Activated CD4-positive, alpha-beta T cell treated with anti-CD3 and anti-CD28 coated beads, Interleukin-2, Interleukin-6, amounts not matched to agents 100 ng/mL and 50 ng/mL, durations not matched to agents 16 hours and 8 hours (primary cell): Measurements from ENCODE around the gene CYTH1.
"Not testable (repeated sequence)": the region's sequence is repeated elsewhere in the genome, so short reads cannot be mapped to it uniquely, and the experiment has no call there.

Experiments used
- DNase-seq: peaks from one replicate; pipeline ENCODE4 v3.0.0-alpha.2; 2020

Gene CYTH1

GRCh38 chr17:78753316-78754250 lies 28.5 kb downstream of the CYTH1 start:
- DNase-seq: peak; percentile 58

- no peak for DNase-seq
These were observed 30.5 kb downstream of the CYTH1 start for GRCh38 chr17:78751447-78752161.

- not testable (repeated sequence) for DNase-seq
These were observed 31.1 kb downstream of the CYTH1 start for GRCh38 chr17:78751000-78751399.

GRCh38 chr17:78748730-78749317 lies 33.2 kb downstream of the CYTH1 start:
- peak; percentile 92 for DNase-seq

- DNase-seq: peak; percentile 88
These were observed 33.9 kb downstream of the CYTH1 start for GRCh38 chr17:78748048-78748729.

- no peak for DNase-seq
These were observed 34.6 kb downstream of the CYTH1 start for GRCh38 chr17:78747488-78747887.

- no peak for DNase-seq
These were observed 35.2 kb downstream of the CYTH1 start for GRCh38 chr17:78746949-78747269.

- DNase-seq: no peak
These were observed 35.7 kb downstream of the CYTH1 start for GRCh38 chr17:78746263-78746948.

GRCh38 chr17:78745407-78746088 lies 36.5 kb downstream of the CYTH1 start:
- peak; percentile 59 for DNase-seq

GRCh38 chr17:78742901-78743300 lies 39.2 kb downstream of the CYTH1 start:
- DNase-seq: no peak

GRCh38 chr17:78741644-78742284 lies 40.3 kb downstream of the CYTH1 start:
- no peak for DNase-seq

GRCh38 chr17:78739331-78739931 lies 42.6 kb downstream of the CYTH1 start:
- DNase-seq: no peak

- no peak for DNase-seq
These were observed 43.4 kb downstream of the CYTH1 start for GRCh38 chr17:78738698-78739097.

GRCh38 chr17:78738278-78738677 lies 43.8 kb downstream of the CYTH1 start:
- no peak for DNase-seq

GRCh38 chr17:78737332-78737731 lies 44.7 kb downstream of the CYTH1 start:
- DNase-seq: no peak

GRCh38 chr17:78736526-78737079 lies 45.5 kb downstream of the CYTH1 start:
- DNase-seq: peak; percentile 80

- DNase-seq: peak; percentile 50
These were observed 46.1 kb downstream of the CYTH1 start for GRCh38 chr17:78735832-78736525.

GRCh38 chr17:78734793-78735641 lies 47.1 kb downstream of the CYTH1 start:
- no peak for DNase-seq

GRCh38 chr17:78732354-78732753 lies 49.7 kb downstream of the CYTH1 start:
- no peak for DNase-seq
